Spleen (tissue), 11 donors: ENCODE measurements around the gene PPP1R12C. TPM values are rescaled to one million over a fixed set of nuclear protein-coding genes. Genes with fewer than 3 reads are reported as not detected.

ENCODE experiments used
- DNase-seq: peaks from one replicate; pipeline ENCODE4 v3.0.0-alpha.2; 2020
- H3K27ac ChIP-seq, 8 donors: fragments of 200-600 bp; sonication (generic) in 7 of 8; 1 replicate in 4 of 8; 2 replicates in 4 of 8; pipeline versions ENCODE4 v1.5.0 to v1.8.0; 2016 to 2021; ENCODE audit warnings: inconsistent platforms in 4 of 8, mild to moderate bottlenecking in 4 of 8, moderate library complexity in 1 of 8
- H3K27me3 ChIP-seq, 7 donors: fragments of 200-600 bp; sonication (generic) in 6 of 7; replicated peaks in 1 of 7; 1 replicate in 4 of 7; 2 replicates in 3 of 7; pipeline versions ENCODE4 v1.5.0 to v1.8.0; 2016 to 2021; ENCODE audit warnings: inconsistent platforms in 3 of 7, mild to moderate bottlenecking in 1 of 7
- H3K36me3 ChIP-seq, 6 donors: fragments of 200-600 bp; sonication (generic) in 5 of 6; 1 replicate in 4 of 6; 2 replicates in 2 of 6; pipeline versions ENCODE4 v1.5.0 to v1.8.0; 2016 to 2021; ENCODE audit warnings: inconsistent platforms in 2 of 6
- H3K4me1 ChIP-seq, 6 donors: fragments of 200-600 bp; sonication (generic) in 5 of 6; 1 replicate in 3 of 6; 2 replicates in 3 of 6; pipeline versions ENCODE4 v1.5.0 to v1.8.0; 2016 to 2021; ENCODE audit warnings: inconsistent platforms in 3 of 6
- H3K4me3 ChIP-seq, 8 donors: fragments of 200-600 bp; sonication (generic) in 7 of 8; 1 replicate in 4 of 8; 2 replicates in 4 of 8; pipeline versions ENCODE4 v1.5.0 to v1.8.0; 2016 to 2021; ENCODE audit warnings: inconsistent platforms in 4 of 8, mild to moderate bottlenecking in 4 of 8, moderate library complexity in 2 of 8
- H3K9me3 ChIP-seq, 8 donors: fragments of 200-600 bp; sonication (generic) in 7 of 8; 1 replicate in 4 of 8; 2 replicates in 4 of 8; pipeline versions ENCODE4 v1.5.0 to v1.8.0; 2016 to 2021; ENCODE audit warnings: inconsistent platforms in 4 of 8
- CTCF ChIP-seq, 11 experiments: fragments of 200-600 bp in 7 of 11; fragments of 450-650 bp in 4 of 11; sonication (generic) in 4 of 11; IDR thresholded peaks in 8 of 11; conservative IDR thresholded peaks in 3 of 11; 1 replicate in 7 of 11; 2 replicates in 4 of 11; pipeline versions ENCODE4 v1.4.0 to v1.8.0; 2016 to 2021; ENCODE audit warnings: antibody characterized with exemption in 11 of 11, inconsistent platforms in 4 of 11, mild to moderate bottlenecking in 1 of 11
- POLR2A ChIP-seq, 3 donors: fragments of 450-650 bp; IDR thresholded peaks; one replicate each; pipeline ENCODE4 v1.5.1; 2017; ENCODE audit warnings: antibody characterized with exemption in 3 of 3, mild to moderate bottlenecking in 1 of 3
- POLR2AphosphoS5 ChIP-seq, 3 donors: sonication (generic); formaldehyde crosslinking; IDR thresholded peaks; one replicate each; pipeline ENCODE4 v1.5.1; 2017; ENCODE audit warnings: antibody characterized with exemption in 3 of 3
- WGBS, 5 donors: extraction: QIAGEN DNeasy Blood & Tissue Kit in 3 of 5; methylation state at CpG; one replicate each; pipeline versions ENCODE4 v1.1.5 to v1.1.7; 2013 to 2018; 5-methylcytosine and 5-hydroxymethylcytosine counted together
- intact Hi-C: fragments of 100-400 bp; cut with DNase I; formaldehyde crosslinking; loops from one replicate; pipeline ENCODE4 v1.15.0; 2023; ENCODE audit warnings: low total_unique reads
- polyA plus RNA-seq, 3 donors: library from polyadenylated mRNA; stranded (reverse); fragments of 200-250 nt; gene quantifications; one replicate each; pipeline ENCODE4 v1.2.1, GENCODE V29; 2013
- total RNA-seq, 7 donors: library from RNA; depleted of rRNA in 3 of 7; stranded (reverse); fragments of >200 nt in 3 of 7; fragmentation: NEBNext Ultra II Directional in 4 of 7; extraction: Animal tissue kit (Norgen Biotek cat#: 25700) in 4 of 7; gene quantifications; one replicate each; pipeline versions ENCODE4 v1.1.0 to v1.2.1, GENCODE V29; 2016 to 2021
- donor health status: healthy with polysubstance abuse.
- donor health status: DM: no; HTN: no; CAD: no; lungs with moderate emphysema.
- donor health status: DM: no; HTN: no; CAD: no.
- donor health status: Bipolar disorder and iron deficiency.
- donor health status: healthy.
- donor health status: DM: no; HTN: no; CAD: no.
- donor health status: DM: yes; HTN: yes; CAD: no.

The PPP1R12C gene
- total and polyA plus RNA-seq, 10 donors = 88.2 to 292 (median 151) TPM

DNA sequence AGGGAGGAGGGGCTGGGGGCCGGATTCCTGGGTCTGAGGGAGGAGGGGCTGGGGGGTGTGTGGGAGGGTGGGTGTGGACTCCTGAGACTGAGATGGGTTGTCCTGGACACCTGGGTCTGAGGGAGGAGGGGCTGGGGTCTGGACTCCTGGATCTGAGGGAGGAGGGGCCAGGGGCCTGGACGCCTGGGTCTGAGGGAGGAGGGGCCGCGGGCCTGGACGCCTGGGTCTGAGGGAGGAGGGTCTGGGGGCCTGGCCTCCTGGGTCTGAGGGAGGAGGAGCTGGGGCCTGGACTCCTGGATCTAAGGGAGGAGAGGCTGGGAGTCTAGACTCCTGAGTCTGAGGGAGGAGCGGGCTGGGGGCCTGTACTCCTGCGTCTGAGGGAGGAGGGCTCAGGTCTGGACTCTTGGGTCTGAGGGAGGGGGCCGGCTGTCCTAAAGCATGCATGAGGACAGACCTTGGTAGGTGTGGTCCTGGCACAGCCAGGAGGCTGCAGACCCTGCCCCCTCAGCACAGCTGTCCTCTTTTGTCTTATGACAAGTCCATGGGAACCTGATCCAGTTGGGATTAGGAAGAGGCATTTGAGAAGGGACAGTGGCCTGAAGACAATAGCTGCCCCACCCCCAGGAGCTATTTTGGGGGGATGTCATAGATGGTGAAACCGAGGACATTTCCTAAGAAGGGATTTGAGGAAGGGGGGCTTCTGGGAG lies 30.3 kb upstream of the PPP1R12C start:
- H3K4me3 ChIP-seq = no peak overlapping the region
- WGBS, 5 donors = 32 to 61% (median 42%) methylated on average over 7 to 9 of the region's 9 CpGs

DNA sequence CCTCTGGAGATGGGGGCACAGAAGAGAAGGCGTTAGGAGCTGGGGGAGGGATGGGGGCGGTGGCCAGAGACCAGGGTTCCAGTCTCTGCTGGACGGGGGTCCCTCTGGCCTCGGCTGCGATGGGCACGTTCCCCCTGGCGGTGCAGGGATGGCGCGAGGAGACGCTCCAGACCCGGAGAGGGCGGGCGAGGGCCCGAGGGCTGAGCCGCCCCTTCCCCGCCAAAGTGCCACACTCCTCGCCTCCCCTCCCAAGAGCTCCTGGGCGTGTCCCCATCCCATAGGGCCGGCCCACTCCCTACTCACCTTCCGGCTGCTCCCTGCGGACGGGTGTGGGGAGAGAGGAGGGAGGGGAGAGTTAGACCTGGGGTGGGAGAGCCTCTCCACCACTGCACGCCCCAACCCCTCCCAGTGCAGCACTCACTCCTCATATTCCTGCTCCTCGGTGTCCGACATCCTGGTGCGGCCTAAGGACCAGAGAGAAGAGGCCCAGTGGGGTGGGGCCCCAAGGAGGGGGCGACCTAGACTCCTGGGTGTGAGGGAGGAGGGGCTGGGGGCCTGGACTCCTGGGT lies 29.4 kb upstream of the PPP1R12C start:
- Histone ChIP-seq H3K27me3 (peaks cover 4 to 81% (median 64%) of the 10 kb centered on the region in 7 donors), H3K27ac (no peak overlapping the region), H3K9me3 (peaks cover 0 to 7% (median 3%) of the 10 kb centered on the region in 8 donors), H3K4me3 (peak overlapping the region in 1 of 8 donors; percentile 56), H3K4me1 (peaks cover 0 to 25% (median 12%) of the 10 kb centered on the region in 6 donors), H3K36me3 (no peaks in the 10 kb centered on the region)
- intact Hi-C loops = loop anchor here (10.0 kb wide), 1 partner anchor 358 kb away; no protein-coding TSS in a partner anchor
- TF ChIP-seq POLR2A (IDR thresholded peaks at IDR 0.05) (no peak), CTCF (IDR thresholded peaks at IDR 0.05 in 8 of 11, conservative IDR thresholded peaks at IDR 0.05 in 3 of 11) (no peak), POLR2AphosphoS5 (IDR thresholded peaks at IDR 0.05) (no peak)
- WGBS, 5 donors = 3 to 6% (median 3%) methylated on average over 13 to 27 of the region's 27 CpGs
- DNase-seq = no peak

More for the DNA sequence above, 30.3 kb upstream of the PPP1R12C start:
- peaks cover 4 to 72% (median 55%) of the 10 kb centered on the region in 7 donors for H3K27me3 ChIP-seq
- no peak overlapping the region for H3K27ac ChIP-seq
- TF ChIP-seq POLR2A (IDR thresholded peaks at IDR 0.05) (no peak), CTCF (IDR thresholded peaks at IDR 0.05 in 8 of 11, conservative IDR thresholded peaks at IDR 0.05 in 3 of 11) (no peak), POLR2AphosphoS5 (IDR thresholded peaks at IDR 0.05) (no peak)
- peaks cover 0 to 14% (median 8%) of the 10 kb centered on the region in 8 donors for H3K9me3 ChIP-seq
- intact Hi-C loops = loop anchor here (10.0 kb wide), 1 partner anchor 357 kb away; no protein-coding TSS in a partner anchor
- peaks cover 0 to 23% (median 12%) of the 10 kb centered on the region in 6 donors for H3K4me1 ChIP-seq
- H3K36me3 ChIP-seq = no peaks in the 10 kb centered on the region
- no peak for DNase-seq

DNA sequence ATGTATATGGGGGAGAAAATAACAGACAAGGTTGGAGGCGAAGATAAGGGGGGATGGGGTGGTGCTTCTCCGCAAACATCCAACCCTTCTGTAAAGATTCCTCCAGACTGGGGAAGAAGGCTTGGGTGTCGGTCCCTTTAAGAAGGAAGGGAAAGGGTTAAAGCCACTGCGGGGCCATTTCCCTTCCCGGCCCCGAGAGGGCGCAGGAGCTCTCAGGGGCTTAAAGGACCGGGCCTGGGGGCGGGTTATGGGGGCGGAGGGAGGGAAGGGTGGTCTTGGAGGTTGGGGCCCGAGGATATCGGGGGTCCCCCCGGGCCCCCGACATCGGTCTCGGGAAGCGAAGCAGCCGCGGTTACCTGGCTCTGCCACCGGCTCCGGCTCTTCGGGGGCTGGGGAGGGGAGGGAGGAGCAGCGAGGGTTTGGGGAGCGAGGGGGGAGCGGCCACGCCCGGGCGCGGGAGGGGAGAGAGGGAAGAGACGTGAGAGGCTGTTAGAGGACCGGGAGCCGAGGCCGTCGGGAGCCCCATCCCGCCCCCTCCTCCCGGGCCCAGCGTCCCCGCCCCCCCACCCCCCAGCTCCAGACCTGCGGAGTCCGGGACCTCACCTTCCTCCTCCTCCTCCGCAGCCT lies 28.8 kb upstream of the PPP1R12C start:
- H3K9me3 ChIP-seq = peaks cover 0 to under 1% (median 0%) of the 10 kb centered on the region in 8 donors
- 1 to 2% (median 2%) methylated on average over 24 to 37 of the region's 41 CpGs for WGBS, 5 donors
- peaks cover 0 to 31% (median 16%) of the 10 kb centered on the region in 6 donors for H3K4me1 ChIP-seq
- intact Hi-C loops = loop anchor here (10.0 kb wide), 1 partner anchor 359 kb away; no protein-coding TSS in a partner anchor
- peak overlapping the region in 1 of 8 donors; percentile 56 for H3K4me3 ChIP-seq
- no peak overlapping the region for H3K27ac ChIP-seq
- TF ChIP-seq CTCF (IDR thresholded peaks at IDR 0.05 in 8 of 11, conservative IDR thresholded peaks at IDR 0.05 in 3 of 11) (peak in 2 of 11 experiments; percentile 42), POLR2A (IDR thresholded peaks at IDR 0.05) (no peak)
- peaks cover 4 to 87% (median 70%) of the 10 kb centered on the region in 7 donors for H3K27me3 ChIP-seq
- no peaks in the 10 kb centered on the region for H3K36me3 ChIP-seq
- DNase-seq = no peak
